HepG2 (cell line): ENCODE measurements around the gene KCNQ5. TPM values are rescaled to one million over a fixed set of nuclear protein-coding genes. Genes with fewer than 3 reads are reported as not detected.

Experiments
- ATAC-seq: fragments of 200-7000 bp; cut with Tn5 transposase; 3 replicates; pipeline ENCODE4 v1.9.1; 2020; ENCODE audit warnings: mild to moderate bottlenecking, moderate library complexity
- BruUV-seq: library from RNA; stranded (reverse); fragments of 400-500 nt; replicated peaks from 2 replicates; lab custom pipeline; 2021; lab: Mats Ljungman, UMichigan
- CTCF ChIA-PET: fragments of 300-600 bp; formaldehyde crosslinking; extraction: SDS; loops from one replicate; lab custom pipeline; 2021; ENCODE audit warnings: low total read pairs, inconsistent platforms, low intra/inter-chr PET ratio; lab: Yijun Ruan, JAX
- POLR2A ChIA-PET: fragments of 350-600 bp; sonication (Branson Sonifier 250); formaldehyde crosslinking; loops from one replicate; lab custom pipeline; 2020; ENCODE audit warnings: antibody characterized with exemption, inconsistent platforms; lab: Yijun Ruan, JAX
- DNase-seq: peaks from one replicate; pipeline ENCODE4 v3.0.0-alpha.2; 2015; ENCODE audit warnings: low spot score
- FAIRE-seq: peaks from 3 replicates; lab custom pipeline; 2011; peaks lifted over from hg19 to GRCh38; lab: Jason Lieb, UNC
- H2AFZ ChIP-seq: one replicate; pipeline ENCODE4 v1.6.1; 2011; ENCODE audit warnings: low read length, inconsistent platforms
- H3K27ac ChIP-seq: fragments of 300-600 bp; 3 replicates; pipeline ENCODE4 v1.8.0; 2011; ENCODE audit warnings: mixed run types, mild to moderate bottlenecking, mixed read lengths, low read length, inconsistent platforms; ENCODE audit not compliant: insufficient read depth; ENCODE audit errors: extremely low read length
- H3K27me3 ChIP-seq, 2 experiments: fragments of 200-600 bp in 1 of 2; 2 replicates in 1 of 2; 3 replicates in 1 of 2; pipeline versions ENCODE4 v1.6.0 to v1.8.0; 2011; ENCODE audit warnings: low read length in 2 of 2, mild to moderate bottlenecking in 2 of 2, moderate library complexity in 2 of 2, inconsistent platforms in 1 of 2; ENCODE audit not compliant: insufficient read depth in 2 of 2, control insufficient read depth in 1 of 2
- H3K36me3 ChIP-seq, 2 experiments: fragments of 200-600 bp in 1 of 2; replicated peaks in 1 of 2; 2 replicates in 1 of 2; 3 replicates in 1 of 2; pipeline versions ENCODE4 v1.5.1 to v1.8.0; 2011; ENCODE audit warnings: low read length in 2 of 2, inconsistent platforms in 1 of 2; ENCODE audit not compliant: insufficient read depth in 2 of 2, control insufficient read depth in 1 of 2
- H3K4me1 ChIP-seq: 2 replicates; pipeline ENCODE4 v1.5.1; 2012; ENCODE audit warnings: low read length, inconsistent platforms; ENCODE audit not compliant: insufficient read depth
- H3K4me2 ChIP-seq: 2 replicates; pipeline ENCODE4 v1.6.0; 2011; ENCODE audit warnings: low read depth, low read length, inconsistent platforms
- H3K4me3 ChIP-seq, 3 experiments: fragments of 200-600 bp in 1 of 3; sonication (generic), shearing (Covaris generic) in 1 of 3; replicated peaks in 1 of 3; 2 replicates each; pipeline ENCODE4 v1.5.1; 2011 to 2016; ENCODE audit warnings: low read length in 3 of 3, inconsistent platforms in 2 of 3, low read depth in 2 of 3, mild to moderate bottlenecking in 2 of 3, control low read depth in 1 of 3, mixed read lengths in 1 of 3; ENCODE audit not compliant: insufficient read depth in 1 of 3
- H3K79me2 ChIP-seq: one replicate; pipeline ENCODE4 v1.6.1; 2011; ENCODE audit warnings: low read length, inconsistent platforms; ENCODE audit not compliant: insufficient read depth
- H3K9ac ChIP-seq: 2 replicates; pipeline ENCODE4 v1.6.0; 2011; ENCODE audit warnings: mild to moderate bottlenecking, low read depth, low read length, inconsistent platforms; ENCODE audit not compliant: insufficient read depth
- H3K9me3 ChIP-seq: 2 replicates; pipeline ENCODE4 v1.5.1; 2012; ENCODE audit warnings: mild to moderate bottlenecking, low read length
- H4K20me1 ChIP-seq: 2 replicates; pipeline ENCODE4 v1.6.0; 2011; ENCODE audit warnings: inconsistent platforms, mild to moderate bottlenecking, low read length, moderate library complexity; ENCODE audit not compliant: insufficient read depth
- CBX1 ChIP-seq: IDR thresholded peaks from one replicate; pipeline ENCODE4 v1.6.1; 2016; ENCODE audit warnings: antibody characterized with exemption, low read depth
- IRF2 ChIP-seq: IDR thresholded peaks from 2 replicates; pipeline ENCODE4 v1.6.1; 2018; ENCODE audit warnings: missing genetic modification reagents, missing compliant biosample characterization
- SETDB1 ChIP-seq: sonication (generic); formaldehyde crosslinking; IDR thresholded peaks from 2 replicates; pipeline ENCODE4 v1.5.1; 2020; ENCODE audit warnings: missing genetic modification reagents, mild to moderate bottlenecking, borderline replicate concordance
- WGBS: methylation state at CpG from one replicate; pipeline ENCODE4 v1.1.6; 2017; ENCODE audit warnings: low lambda C conversion rate; 5-methylcytosine and 5-hydroxymethylcytosine counted together
- in situ Hi-C: cut with HindIII; loops from 2 replicates; pipeline ENCODE4 v1.10.0; 2017; ENCODE audit warnings: low pct_unique_long_range_greater_than_20kb; ENCODE audit not compliant: extremely low pct_ligation_motif_present
- intact Hi-C: fragments of 100-400 bp; cut with micrococcal nuclease; formaldehyde crosslinking; loops from one replicate; pipeline ENCODE4 v1.10.0; 2022; ENCODE audit not compliant: unreplicated experiment
- polyA plus RNA-seq, 8 experiments: library from polyadenylated mRNA; depleted of rRNA in 3 of 8; stranded (reverse) in 7 of 8; unstranded in 1 of 8; fragments of >200 nt; fragmentation: Illumina TruSeq in 4 of 8; extraction: Trizol in 4 of 8; gene quantifications; 2 replicates each; pipeline versions ENCODE4 v1.2.1 to v1.2.3, GENCODE V29; 2011 to 2016; ENCODE audit warnings: low read depth in 4 of 8, missing spikeins in 1 of 8, mixed read lengths in 1 of 8; ENCODE audit not compliant: insufficient read depth in 1 of 8
- total RNA-seq, 5 experiments: library from RNA; depleted of rRNA; stranded (reverse); fragments of >200 nt; fragmentation: Illumina TruSeq; extraction: Trizol; gene quantifications; 2 replicates each; pipeline ENCODE4 v1.2.3, GENCODE V29; 2016; ENCODE audit warnings: low read depth in 1 of 5

The KCNQ5 gene
- total and polyA plus RNA-seq, 2 of the 13 experiments (the other 11 are each of a cell fraction or from before 2014, with no cell fraction given), result 0.04 TPM; not detected in 1

- Histone ChIP-seq H4K20me1 (no peaks in the 10 kb centered on the region), H3K9ac (no peak overlapping the region), H3K4me2 (no peak overlapping the region), H3K79me2 (no peaks in the 10 kb centered on the region), H3K36me3 (no peaks in the 10 kb centered on the region), H3K4me3 (no peak overlapping the region), H3K4me1 (no peaks in the 10 kb centered on the region), H3K27ac (no peak overlapping the region), H3K27me3 (no peaks in the 10 kb centered on the region), H3K9me3 (no peaks in the 10 kb centered on the region), H2AFZ (no peak overlapping the region)
- no peak for FAIRE-seq
- ATAC-seq, result no peak
- intact Hi-C loops (no loop called here), in situ Hi-C loops (no loop called here)
- WGBS, result 4% methylated on average over 4 of the region's 6 CpGs
- ChIA-PET CTCF (no interaction called here), POLR2A (no interaction called here)
- BruUV-seq, result no TSS peak
- no peak for DNase-seq
- TF ChIP-seq SETDB1 (CRISPR knock-in tag) (no peak), IRF2 (CRISPR knock-in tag) (no peak)
Observed at GRCh38 chr6:72905705-72906478, 284.0 kb downstream of the KCNQ5 start.

- H3K4me1 ChIP-seq, result no peaks in the 10 kb centered on the region
- POLR2A ChIA-PET, result no interaction called here
- 0% methylated on average over 2 of the region's 2 CpGs for WGBS
- H3K4me3 ChIP-seq, result no peak overlapping the region
- no peak for DNase-seq
- H3K79me2 ChIP-seq, result no peaks in the 10 kb centered on the region
- H3K27ac ChIP-seq, result no peak overlapping the region
- CTCF ChIA-PET, result no interaction called here
- no peaks in the 10 kb centered on the region for H3K9me3 ChIP-seq
- no peaks in the 10 kb centered on the region for H3K27me3 ChIP-seq
- no peaks in the 10 kb centered on the region for H3K36me3 ChIP-seq
- H3K4me2 ChIP-seq, result no peak overlapping the region
- no peaks in the 10 kb centered on the region for H4K20me1 ChIP-seq
- no TSS peak for BruUV-seq
- no peak for TF ChIP-seq CBX1
- TF ChIP-seq, all 625 proteins: peak for 0
- H2AFZ ChIP-seq, result no peak overlapping the region
- H3K9ac ChIP-seq, result no peak overlapping the region
- FAIRE-seq, result no peak
- ATAC-seq, result no peak
- in situ Hi-C loops, result no loop called here
- intact Hi-C loops, result no loop called here
Observed at GRCh38 chr6:72911463-72912155, 289.7 kb downstream of the KCNQ5 start.
